ENCODE results near the gene MDP1.

Gene MDP1

GRCh38 chr14:24198814-24199524 lies 16.9 kb downstream of the MDP1 start:
- no peak for DNase-seq (ENCODE audit: low read depth in 2 of 2)

DNA sequence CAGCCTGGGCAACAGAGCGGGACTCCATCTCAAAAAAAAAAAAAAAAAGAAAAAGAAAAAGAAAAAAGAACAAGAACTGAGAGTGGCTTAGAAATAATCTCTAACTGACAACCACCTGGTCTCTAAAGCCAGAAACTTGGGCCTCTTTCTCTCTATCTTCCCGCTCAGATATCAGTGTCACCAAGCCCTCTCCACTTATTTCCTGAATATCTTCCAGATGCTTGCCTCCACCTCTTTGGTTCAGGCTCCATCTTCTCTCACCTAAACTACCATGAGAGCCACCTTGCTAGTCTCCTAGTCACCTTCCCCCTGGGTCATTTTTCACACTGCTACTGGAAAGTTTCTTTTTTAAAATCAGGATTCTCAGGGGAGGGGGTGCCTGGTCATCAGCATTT lies 18.8 kb downstream of the MDP1 start:
- no peak for DNase-seq (ENCODE audit: low read depth in 2 of 2)

- no peak for DNase-seq (ENCODE audit: low read depth in 2 of 2)
Observed at GRCh38 chr14:24196071-24197055, 19.5 kb downstream of the MDP1 start.

DNA sequence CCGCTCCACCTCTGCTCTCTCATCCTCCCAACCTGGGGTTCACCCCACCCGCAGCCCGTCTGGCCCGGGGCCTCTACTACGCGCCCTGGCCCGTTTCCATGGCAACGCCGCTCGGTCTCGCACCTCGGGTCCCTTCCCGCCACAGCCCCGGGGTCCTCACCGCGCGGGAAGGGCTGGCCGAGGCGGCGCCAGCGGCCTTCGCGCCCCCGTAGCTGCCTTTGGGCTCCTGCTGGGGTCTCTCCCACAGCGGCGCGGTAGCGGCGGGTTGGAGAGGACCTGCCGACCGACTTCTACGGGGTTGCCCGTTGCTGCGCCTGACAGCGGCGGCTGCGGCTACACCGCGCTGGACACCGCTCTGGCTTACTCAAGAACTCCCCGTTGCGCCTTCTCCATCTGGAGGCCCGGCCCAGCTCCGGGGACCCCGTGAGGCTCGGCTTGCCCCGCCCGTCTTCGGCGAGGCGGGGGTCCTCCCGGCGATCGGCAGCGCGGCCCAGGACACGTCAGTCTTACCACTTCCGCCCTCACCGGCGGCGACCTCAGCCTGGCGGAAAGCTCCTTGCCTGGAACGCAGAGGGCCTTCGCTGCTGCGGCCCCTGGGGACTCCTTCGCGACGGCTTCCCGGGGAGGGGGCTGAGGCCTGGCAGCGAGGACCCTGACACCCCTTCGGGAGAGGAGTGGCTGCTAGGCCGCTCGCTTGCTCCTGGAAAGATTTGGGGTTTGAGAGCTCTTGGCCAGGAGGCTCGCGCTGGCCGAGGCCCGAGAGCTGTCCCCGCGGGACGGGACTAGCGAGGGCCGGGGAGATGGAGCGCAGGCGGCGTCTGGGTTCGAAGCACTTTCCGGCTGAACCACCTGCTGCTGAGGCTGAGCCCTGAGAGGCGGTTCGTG lies 20.4 kb downstream of the MDP1 start, which contains the start of gene TM9SF1:
TSS of gene TM9SF1 (minus strand) at position 256 of the 885 bp plus-strand sequence. CDS start 422 bp downstream, outside the sequence.
- DNase-seq (ENCODE audit: low read depth in 2 of 2): peak; percentile 72 to 74

- no peak for DNase-seq (ENCODE audit: low read depth in 2 of 2)
Observed at GRCh38 chr14:24194873-24195185, 21.0 kb downstream of the MDP1 start.

DNA sequence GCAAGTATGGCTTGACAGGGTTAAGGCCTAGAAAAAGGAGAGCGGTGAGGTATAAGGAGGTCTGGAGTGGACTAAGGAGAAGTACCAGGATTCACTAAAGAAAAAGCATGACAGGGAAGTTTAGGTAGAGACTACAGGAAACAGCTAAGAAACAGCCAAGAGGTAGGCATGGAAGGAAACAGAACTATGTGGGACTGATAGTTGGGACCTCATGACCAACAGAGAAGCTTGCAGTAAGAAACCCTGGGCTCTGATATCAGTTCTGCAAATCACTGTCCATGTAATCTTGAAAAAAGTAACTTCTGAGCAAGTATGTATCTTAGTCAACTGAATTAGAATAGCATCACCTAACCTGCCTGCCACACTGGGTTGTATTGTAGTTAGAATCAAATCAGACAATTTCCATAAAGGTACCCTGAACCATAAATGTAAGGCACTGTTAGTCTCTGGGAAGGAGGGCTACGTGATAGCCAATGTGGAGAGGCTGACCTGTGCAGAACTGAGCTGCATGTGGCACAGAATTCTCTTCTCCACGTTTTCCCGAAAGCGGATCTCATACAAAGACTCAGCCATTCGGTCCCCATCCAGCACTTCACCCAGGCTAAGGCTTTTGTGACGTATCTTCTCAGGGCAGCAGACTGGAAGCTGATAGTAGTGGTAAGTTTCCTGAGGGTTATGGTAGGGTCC lies 21.5 kb downstream of the MDP1 start:
- no peak for DNase-seq (ENCODE audit: low read depth in 2 of 2)

GRCh38 chr14:24192933-24193332 lies 22.9 kb downstream of the MDP1 start:
- DNase-seq (ENCODE audit: low read depth in 2 of 2): no peak

DNA sequence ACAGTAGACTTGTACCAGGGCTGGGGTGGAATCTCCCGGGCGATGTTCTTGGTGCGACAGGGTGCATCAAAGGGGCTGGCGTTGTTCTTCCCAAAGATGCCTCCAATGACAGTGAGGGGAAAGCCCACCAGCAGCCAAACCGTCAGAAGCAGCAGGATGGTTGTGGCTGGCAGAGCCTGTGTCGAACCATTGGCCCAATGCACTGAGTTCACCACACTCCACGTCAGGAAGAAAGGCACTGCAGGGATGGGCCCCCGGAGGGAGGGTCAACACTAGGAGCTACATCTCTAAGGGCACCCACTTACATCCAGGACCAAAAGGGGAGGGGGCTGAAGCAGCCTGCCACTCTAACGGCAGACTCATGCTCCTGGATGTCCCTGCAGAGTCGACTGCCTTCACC lies 25.4 kb downstream of the MDP1 start:
- no peak for DNase-seq (ENCODE audit: low read depth in 2 of 2)

GRCh38 chr14:24189460-24189859 lies 26.4 kb downstream of the MDP1 start:
- DNase-seq (ENCODE audit: low read depth in 2 of 2): no peak

- DNase-seq (ENCODE audit: low read depth in 2 of 2): no peak
Observed at GRCh38 chr14:24189059-24189375, 26.8 kb downstream of the MDP1 start.

- peak; percentile 90 for DNase-seq (ENCODE audit: low read depth in 2 of 2)
Observed at GRCh38 chr14:24188251-24189058, 27.4 kb downstream of the MDP1 start, which contains the start of gene IPO4. Gene IPO4 (minus strand): TSS chr14:24188816. CDS start chr14:24188787, 29 bp downstream.

- DNase-seq (ENCODE audit: low read depth in 2 of 2): no peak
Observed at GRCh38 chr14:24187539-24187915, 28.3 kb downstream of the MDP1 start.

DNA sequence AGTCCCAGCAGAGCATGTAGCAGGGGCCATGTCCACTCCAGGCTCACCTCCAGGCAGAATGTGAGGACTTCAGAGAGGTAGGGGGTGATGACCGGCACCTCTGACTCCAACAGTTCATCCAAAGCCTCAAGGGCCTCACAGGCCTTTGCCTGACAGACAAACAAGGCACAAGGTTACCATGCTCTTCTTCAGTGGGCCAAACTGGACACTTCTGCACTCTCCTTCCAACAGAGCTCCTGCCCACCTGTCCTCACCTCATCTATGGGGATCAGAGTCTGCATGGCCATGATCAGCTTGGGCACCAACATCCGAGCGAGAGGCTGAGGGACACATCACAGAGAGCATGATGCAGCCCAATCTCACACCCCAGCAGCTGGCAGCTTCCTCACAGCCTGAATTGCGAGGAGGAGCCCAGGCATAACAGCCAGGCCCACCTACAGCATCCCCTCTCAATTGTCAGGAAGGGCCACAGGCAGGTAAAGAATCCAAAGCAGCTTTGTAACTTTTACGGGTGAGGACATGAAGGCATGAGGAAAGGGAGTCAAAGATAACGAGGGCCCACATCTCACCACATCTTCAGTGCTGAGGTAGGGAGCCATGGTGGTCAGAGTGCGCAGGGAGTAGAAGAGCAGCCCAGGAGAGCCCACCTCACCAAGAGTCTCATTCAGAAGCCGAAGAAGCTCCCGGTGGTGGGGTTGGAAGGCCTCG lies 28.9 kb downstream of the MDP1 start:
- DNase-seq (ENCODE audit: low read depth in 2 of 2): no peak

GRCh38 chr14:24185741-24186140 lies 30.1 kb downstream of the MDP1 start:
- no peak for DNase-seq (ENCODE audit: low read depth in 2 of 2)

DNA sequence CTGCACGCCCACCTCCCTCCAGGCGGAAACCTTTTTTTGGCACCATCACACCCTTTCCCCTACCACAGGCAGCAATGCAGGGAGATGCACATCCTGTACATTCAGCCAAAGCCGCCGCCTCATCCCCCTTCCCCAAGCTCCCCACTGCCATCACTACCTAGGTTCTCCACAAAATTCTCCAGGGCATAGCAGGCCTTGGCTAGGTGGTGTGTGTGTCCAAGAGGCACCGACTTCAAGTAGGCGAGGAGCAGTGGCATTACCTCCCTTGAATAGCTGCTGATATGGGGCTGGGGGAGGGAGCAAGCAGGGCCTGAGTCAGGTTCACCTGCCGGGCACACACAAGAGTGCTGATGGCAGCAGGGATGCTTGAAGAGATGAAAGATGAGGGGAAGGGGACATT lies 30.8 kb downstream of the MDP1 start:
- no peak for DNase-seq (ENCODE audit: low read depth in 2 of 2)

DNA sequence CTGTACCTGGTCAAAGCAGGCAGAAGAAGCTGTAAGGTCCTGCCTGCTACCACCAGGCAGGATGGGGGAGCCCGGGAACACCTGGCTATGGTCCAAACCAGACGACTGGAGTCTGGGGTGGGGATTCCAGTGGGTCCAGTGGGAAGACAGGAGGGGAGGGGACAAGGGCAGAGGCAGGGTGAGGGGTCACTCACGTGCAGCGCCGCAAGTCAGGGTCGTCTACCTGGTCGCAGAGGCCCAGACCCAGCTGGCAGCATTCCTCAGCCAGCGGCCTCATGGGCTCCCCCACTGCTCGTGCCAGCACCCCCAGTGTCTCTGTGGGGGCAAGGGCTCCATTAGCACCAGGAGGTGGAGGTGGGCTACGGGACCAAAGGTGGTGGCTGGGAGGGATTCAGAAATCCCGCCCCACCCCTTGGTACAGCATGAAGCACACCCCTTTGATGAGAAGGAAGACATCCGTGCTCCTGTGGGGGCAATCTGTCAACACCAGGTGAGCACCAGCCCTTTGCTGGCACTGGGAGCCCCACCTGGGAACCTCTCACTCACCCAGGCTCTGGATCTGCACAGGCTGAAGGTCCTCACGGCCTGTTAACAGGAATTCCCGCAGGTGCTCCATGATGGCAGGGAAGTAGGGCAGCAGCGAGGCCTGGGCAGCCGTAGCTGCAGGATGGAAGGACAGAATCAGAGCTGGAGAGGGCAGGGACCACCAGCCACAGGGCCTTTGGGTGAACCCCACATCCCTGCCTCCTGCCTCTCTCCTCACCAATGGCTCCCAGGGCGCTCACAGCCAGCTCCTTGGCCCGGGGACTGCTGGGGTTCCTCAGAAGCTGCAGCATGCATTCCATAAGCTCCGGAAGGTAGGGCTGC lies 31.5 kb downstream of the MDP1 start:
- DNase-seq (ENCODE audit: low read depth in 2 of 2): no peak

DNA sequence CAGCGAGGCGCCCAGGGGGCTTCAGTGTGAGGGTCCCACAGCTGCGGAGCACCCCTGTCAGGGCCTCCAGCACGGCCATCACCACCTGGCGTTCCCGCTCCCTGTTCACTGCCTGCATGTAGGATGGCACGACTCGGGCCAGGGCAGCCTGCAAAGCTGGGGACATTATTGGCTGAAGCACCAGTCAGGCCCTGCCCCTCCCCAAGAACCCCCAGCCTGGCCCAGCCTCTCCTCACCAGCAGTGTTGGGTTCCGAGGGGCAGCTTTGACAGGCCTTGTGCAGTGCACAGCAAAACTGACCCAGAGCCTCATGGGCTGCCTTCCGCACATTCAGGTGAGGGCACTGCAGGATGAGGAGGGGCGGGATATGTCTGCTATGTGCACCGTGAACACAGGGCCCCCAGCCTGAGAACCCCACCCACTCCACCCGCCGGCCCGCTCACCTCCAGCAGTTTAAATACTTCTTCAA lies 32.8 kb downstream of the MDP1 start:
- DNase-seq (ENCODE audit: low read depth in 2 of 2): no peak

DNA sequence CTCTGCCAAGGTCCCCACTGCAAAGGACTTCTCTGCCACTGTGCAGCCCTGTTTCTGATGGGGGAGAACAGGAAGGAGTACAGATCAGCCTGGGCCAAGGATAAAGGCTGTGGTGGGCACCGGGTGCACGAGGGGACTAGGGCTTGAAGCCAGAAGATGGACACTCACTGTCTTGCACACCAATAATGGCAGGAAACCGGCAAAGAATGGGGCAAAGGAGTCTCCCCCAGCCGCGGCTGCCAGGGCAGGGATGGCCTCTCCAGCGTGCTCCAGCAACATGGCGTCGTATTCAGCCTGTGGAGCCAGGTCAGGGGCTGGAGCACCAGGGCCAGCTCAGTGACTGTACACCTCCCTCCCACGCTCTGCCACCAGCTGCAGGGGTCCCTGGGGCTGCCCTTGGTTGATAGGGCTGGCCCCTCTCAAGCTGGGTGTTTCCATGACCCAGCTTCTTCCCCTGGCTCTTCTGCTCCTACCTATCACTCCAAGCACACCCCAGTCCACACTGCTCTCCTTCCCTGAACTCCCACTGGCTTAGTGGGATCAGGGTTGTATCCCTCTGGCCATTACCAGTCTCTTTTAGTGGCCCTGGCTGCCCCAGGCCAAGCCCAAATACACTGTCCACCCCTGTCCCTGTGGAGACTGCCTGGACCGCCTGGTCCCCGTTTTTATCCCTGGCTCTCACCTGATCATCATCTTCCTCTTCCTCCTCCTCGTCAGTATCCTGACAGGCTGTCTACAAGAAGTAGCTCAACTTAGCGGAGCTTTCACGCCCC lies 33.6 kb downstream of the MDP1 start:
- no peak for DNase-seq (ENCODE audit: low read depth in 2 of 2)
